Astrocyte (in vitro differentiated cells and primary cell): ENCODE measurements around the gene AACS. TPM values are rescaled to one million over a fixed set of nuclear protein-coding genes. Genes with fewer than 3 reads are reported as not detected.

Experiments used
- DNase-seq: peaks from one replicate; pipeline ENCODE4 v3.0.0-alpha.2; 2010; ENCODE audit warnings: low read depth
- FAIRE-seq: peaks from 2 replicates; lab custom pipeline; 2011; peaks lifted over from hg19 to GRCh38; lab: Jason Lieb, UNC
- H2AFZ ChIP-seq: 2 replicates; pipeline ENCODE4 v1.6.0; 2012; ENCODE audit warnings: low read depth, low read length, inconsistent platforms
- H3K27ac ChIP-seq: 2 replicates; pipeline ENCODE4 v1.5.1; 2011; ENCODE audit warnings: low read depth, low read length, inconsistent platforms
- H3K27me3 ChIP-seq: 2 replicates; pipeline ENCODE4 v1.6.0; 2011; ENCODE audit warnings: low read length, inconsistent platforms; ENCODE audit not compliant: insufficient read depth
- H3K36me3 ChIP-seq: 2 replicates; pipeline ENCODE4 v1.5.1; 2011; ENCODE audit warnings: low read length, inconsistent platforms; ENCODE audit not compliant: insufficient read depth
- H3K4me1 ChIP-seq: 2 replicates; pipeline ENCODE4 v1.5.1; 2011; ENCODE audit warnings: low read length, inconsistent platforms; ENCODE audit not compliant: insufficient read depth
- H3K4me2 ChIP-seq: 2 replicates; pipeline ENCODE4 v1.6.0; 2012; ENCODE audit warnings: low read length, inconsistent platforms
- H3K4me3 ChIP-seq: 2 replicates; pipeline ENCODE4 v1.5.1; 2011; ENCODE audit warnings: low read depth, mild to moderate bottlenecking, low read length, inconsistent platforms; ENCODE audit not compliant: insufficient read depth
- H3K79me2 ChIP-seq: 2 replicates; pipeline ENCODE4 v1.6.0; 2012; ENCODE audit warnings: mild to moderate bottlenecking, low read length, inconsistent platforms; ENCODE audit not compliant: insufficient read depth
- H3K9ac ChIP-seq: 2 replicates; pipeline ENCODE4 v1.6.0; 2012; ENCODE audit warnings: mild to moderate bottlenecking, low read length, inconsistent platforms
- H3K9me3 ChIP-seq: 2 replicates; pipeline ENCODE4 v1.5.1; 2012; ENCODE audit warnings: low read depth, mild to moderate bottlenecking, low read length, inconsistent platforms; ENCODE audit not compliant: insufficient read depth
- H4K20me1 ChIP-seq: 2 replicates; pipeline ENCODE4 v1.6.0; 2012; ENCODE audit warnings: low read length, inconsistent platforms; ENCODE audit not compliant: insufficient read depth
- H3K27ac Mint-ChIP-seq: one replicate; pipeline ENCODE4 v1.8.0; 2021; ENCODE audit warnings: mild to moderate bottlenecking, mixed read lengths; ENCODE audit not compliant: unreplicated experiment
- H3K27me3 Mint-ChIP-seq: one replicate; pipeline ENCODE4 v1.8.0; 2021; ENCODE audit warnings: low read depth, mixed read lengths; ENCODE audit not compliant: unreplicated experiment
- H3K36me3 Mint-ChIP-seq: one replicate; pipeline ENCODE4 v1.8.0; 2021; ENCODE audit warnings: low read depth, mixed read lengths; ENCODE audit not compliant: unreplicated experiment
- H3K4me1 Mint-ChIP-seq: one replicate; pipeline ENCODE4 v1.8.0; 2021; ENCODE audit warnings: low read depth, mixed read lengths; ENCODE audit not compliant: unreplicated experiment
- H3K4me3 Mint-ChIP-seq: one replicate; pipeline ENCODE4 v1.8.0; 2021; ENCODE audit warnings: mild to moderate bottlenecking, moderate library complexity, mixed read lengths; ENCODE audit not compliant: unreplicated experiment
- H3K9me3 Mint-ChIP-seq: one replicate; pipeline ENCODE4 v1.8.0; 2021; ENCODE audit warnings: mild to moderate bottlenecking, mixed read lengths; ENCODE audit not compliant: unreplicated experiment
- EZH2 ChIP-seq: IDR thresholded peaks from 2 replicates; pipeline ENCODE4 v1.6.1; 2012; ENCODE audit warnings: mild to moderate bottlenecking, low read length, inconsistent platforms; ENCODE audit not compliant: insufficient read depth
- total RNA-seq: library from RNA; stranded (reverse); gene quantifications from 2 replicates; pipeline ENCODE4 v1.2.1, GENCODE V29; 2021
- TF ChIP-seq, protein P1 (sequence below): IDR thresholded peaks from 2 replicates; pipeline ENCODE4 v1.5.1; 2011; ENCODE audit warnings: low read depth, mild to moderate bottlenecking, inconsistent platforms, low read length, moderate library complexity; ENCODE audit not compliant: insufficient read depth

AACS gene
- total RNA-seq, 1 donor from 2014 or later, result 22.5 TPM

DNA sequence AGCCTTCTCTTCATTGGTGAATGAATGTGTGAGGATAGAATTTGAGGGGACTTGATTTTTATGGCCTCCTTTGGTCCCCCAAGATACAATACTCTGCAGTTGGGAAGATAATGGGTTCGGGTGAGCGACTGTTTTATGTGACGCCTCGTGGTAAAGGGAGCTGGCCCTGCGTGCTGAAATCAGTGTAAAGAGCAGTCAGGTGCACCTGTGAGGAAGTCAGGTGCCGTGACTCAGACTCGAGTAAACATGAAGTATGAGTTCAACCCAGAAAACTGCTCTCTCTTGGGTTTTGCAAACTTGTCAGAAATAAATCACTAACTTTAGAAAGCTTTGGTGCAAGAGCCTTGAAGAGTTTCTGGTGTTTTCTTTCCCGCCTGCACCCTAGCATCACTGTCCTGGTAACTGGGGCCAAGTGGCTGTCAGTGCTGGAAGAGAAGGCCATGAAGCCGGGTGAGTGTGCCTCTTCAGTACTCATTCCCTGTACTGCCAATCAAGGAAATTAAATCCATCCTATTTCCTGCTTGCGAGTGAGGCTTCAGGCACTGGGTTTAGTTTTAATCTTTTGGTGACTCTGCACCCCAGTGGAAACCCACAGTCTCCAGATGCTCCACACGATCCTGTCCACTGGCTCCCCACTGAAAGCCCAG, 59.2 kb downstream of the AACS start:
- Mint-ChIP-seq H3K27me3 (no peaks in the 10 kb centered on the region), H3K9me3 (peaks cover 2% of the 10 kb centered on the region), H3K4me3 (no peak overlapping the region), H3K36me3 (peaks cover 31% of the 10 kb centered on the region), H3K27ac (peak overlapping the region; percentile 47), H3K4me1 (peaks cover 2% of the 10 kb centered on the region)
- no peaks in the 10 kb centered on the region for H3K4me1 ChIP-seq
- H3K27ac ChIP-seq, result no peak overlapping the region
- H3K9me3 ChIP-seq, result no peaks in the 10 kb centered on the region
- H3K27me3 ChIP-seq, result no peaks in the 10 kb centered on the region
- FAIRE-seq, result no peak
- no peak overlapping the region for H2AFZ ChIP-seq
- no peak for DNase-seq
- peaks cover 5% of the 10 kb centered on the region for H4K20me1 ChIP-seq
- H3K9ac ChIP-seq, result no peak overlapping the region
- H3K79me2 ChIP-seq, result no peaks in the 10 kb centered on the region
- H3K36me3 ChIP-seq, result peaks cover 13% of the 10 kb centered on the region
- no peak for TF ChIP-seq EZH2
- TF ChIP-seq, protein P1, sequence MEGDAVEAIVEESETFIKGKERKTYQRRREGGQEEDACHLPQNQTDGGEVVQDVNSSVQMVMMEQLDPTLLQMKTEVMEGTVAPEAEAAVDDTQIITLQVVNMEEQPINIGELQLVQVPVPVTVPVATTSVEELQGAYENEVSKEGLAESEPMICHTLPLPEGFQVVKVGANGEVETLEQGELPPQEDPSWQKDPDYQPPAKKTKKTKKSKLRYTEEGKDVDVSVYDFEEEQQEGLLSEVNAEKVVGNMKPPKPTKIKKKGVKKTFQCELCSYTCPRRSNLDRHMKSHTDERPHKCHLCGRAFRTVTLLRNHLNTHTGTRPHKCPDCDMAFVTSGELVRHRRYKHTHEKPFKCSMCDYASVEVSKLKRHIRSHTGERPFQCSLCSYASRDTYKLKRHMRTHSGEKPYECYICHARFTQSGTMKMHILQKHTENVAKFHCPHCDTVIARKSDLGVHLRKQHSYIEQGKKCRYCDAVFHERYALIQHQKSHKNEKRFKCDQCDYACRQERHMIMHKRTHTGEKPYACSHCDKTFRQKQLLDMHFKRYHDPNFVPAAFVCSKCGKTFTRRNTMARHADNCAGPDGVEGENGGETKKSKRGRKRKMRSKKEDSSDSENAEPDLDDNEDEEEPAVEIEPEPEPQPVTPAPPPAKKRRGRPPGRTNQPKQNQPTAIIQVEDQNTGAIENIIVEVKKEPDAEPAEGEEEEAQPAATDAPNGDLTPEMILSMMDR, result no peak
- no peak overlapping the region for H3K4me2 ChIP-seq
- no peak overlapping the region for H3K4me3 ChIP-seq

DNA sequence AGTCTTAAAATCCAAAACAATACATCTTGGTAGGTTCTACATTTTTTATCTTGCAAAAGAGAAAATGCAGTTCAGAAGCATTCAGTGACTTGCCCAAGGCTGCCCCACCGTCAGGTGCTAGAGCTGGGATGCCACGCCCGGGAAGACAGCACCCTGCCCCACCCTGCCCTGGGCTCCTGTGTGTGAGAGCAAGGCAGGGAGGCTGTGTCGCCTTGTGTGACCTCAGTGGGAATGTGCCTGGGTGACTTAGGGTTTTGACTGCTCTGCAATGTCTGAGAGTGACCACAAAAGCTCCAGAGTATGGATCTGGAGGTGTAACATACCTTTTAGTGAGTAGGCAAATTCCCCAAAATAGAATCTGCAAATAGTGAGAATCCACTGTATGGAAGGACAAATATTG, 60.0 kb downstream of the AACS start:
- peaks cover 16% of the 10 kb centered on the region for H3K36me3 ChIP-seq
- no peak overlapping the region for H3K27ac Mint-ChIP-seq
- no peak overlapping the region for H3K27ac ChIP-seq
- H3K9me3 ChIP-seq, result no peaks in the 10 kb centered on the region
- DNase-seq (no peak), FAIRE-seq (no peak)
- no peak overlapping the region for H2AFZ ChIP-seq
- no peaks in the 10 kb centered on the region for H3K27me3 ChIP-seq
- H3K4me1 Mint-ChIP-seq, result peaks cover 2% of the 10 kb centered on the region
- H3K9me3 Mint-ChIP-seq, result peaks cover 2% of the 10 kb centered on the region
- H3K4me2 ChIP-seq, result no peak overlapping the region
- no peak for TF ChIP-seq EZH2
- TF ChIP-seq, protein P1, result no peak
- no peak overlapping the region for H3K4me3 ChIP-seq
- H3K79me2 ChIP-seq, result no peaks in the 10 kb centered on the region
- H3K4me3 Mint-ChIP-seq, result no peak overlapping the region
- H3K36me3 Mint-ChIP-seq, result peaks cover 29% of the 10 kb centered on the region
- no peaks in the 10 kb centered on the region for H3K27me3 Mint-ChIP-seq
- no peak overlapping the region for H3K9ac ChIP-seq
- H3K4me1 ChIP-seq, result no peaks in the 10 kb centered on the region
- peaks cover 5% of the 10 kb centered on the region for H4K20me1 ChIP-seq

DNA sequence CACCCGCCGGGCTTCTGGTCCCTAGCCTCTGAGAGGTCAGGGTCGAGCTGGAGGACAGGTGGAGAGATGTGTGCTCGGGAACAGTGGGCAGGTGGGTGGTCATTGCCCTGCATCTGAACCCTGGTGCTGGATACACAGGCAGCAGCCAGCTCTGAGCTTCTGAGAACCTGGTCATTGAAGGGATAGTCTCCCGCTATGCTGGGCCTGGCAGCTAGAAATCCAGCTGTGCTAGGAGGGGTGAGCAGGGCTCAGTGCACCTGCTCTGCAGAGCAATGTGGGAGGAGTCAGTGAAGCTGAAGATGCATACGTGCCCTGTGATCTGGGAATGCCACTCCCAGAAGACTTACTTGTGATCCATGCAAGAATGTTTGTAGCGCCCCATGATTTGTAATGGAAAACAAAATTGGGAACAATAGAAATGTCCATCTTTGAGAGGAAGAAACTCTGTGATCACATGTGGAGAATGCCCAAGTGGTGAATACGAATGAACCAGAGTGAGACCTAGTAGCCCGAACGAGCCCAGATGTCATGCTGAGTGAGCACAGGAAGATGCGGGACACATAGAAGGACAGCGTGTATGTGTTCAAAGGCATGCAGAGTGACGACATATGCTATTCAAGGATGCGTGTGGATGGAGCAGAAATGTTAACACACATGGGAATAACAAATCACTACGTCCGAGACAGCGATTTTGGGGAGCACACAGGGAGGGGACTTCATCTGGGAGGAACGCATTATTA, 63.4 kb downstream of the AACS start:
- no peak overlapping the region for H3K27ac Mint-ChIP-seq

More for the DNA sequence above, 63.4 kb downstream of the AACS start:
- Histone ChIP-seq H3K9me3 (no peaks in the 10 kb centered on the region), H4K20me1 (no peaks in the 10 kb centered on the region), H3K4me2 (no peak overlapping the region), H3K9ac (no peak overlapping the region), H3K27ac (no peak overlapping the region), H3K79me2 (no peaks in the 10 kb centered on the region), H3K36me3 (peaks cover 20% of the 10 kb centered on the region), H2AFZ (no peak overlapping the region), H3K27me3 (no peaks in the 10 kb centered on the region), H3K4me3 (no peak overlapping the region), H3K4me1 (no peaks in the 10 kb centered on the region)
- Mint-ChIP-seq H3K4me3 (no peak overlapping the region), H3K4me1 (peaks cover 9% of the 10 kb centered on the region), H3K27me3 (no peaks in the 10 kb centered on the region), H3K36me3 (peaks cover 27% of the 10 kb centered on the region), H3K9me3 (no peaks in the 10 kb centered on the region)
- no peak for DNase-seq
- FAIRE-seq, result no peak
- TF ChIP-seq, protein P1, result no peak
- TF ChIP-seq EZH2, result no peak
